Ishikawa (cell line): ENCODE data around the gene TRIP10.

Experiments used
- CEBPB ChIP-seq: IDR thresholded peaks from 2 replicates; pipeline ENCODE4 v1.6.1; 2012
- CREB1 ChIP-seq: IDR thresholded peaks from 2 replicates; pipeline ENCODE4 v1.6.1; 2012; ENCODE audit warnings: low read depth
- EGR1 ChIP-seq: IDR thresholded peaks from 2 replicates; pipeline ENCODE4 v1.6.1; 2012
- EP300 ChIP-seq: IDR thresholded peaks from 2 replicates; pipeline ENCODE4 v1.6.1; 2012; ENCODE audit warnings: borderline replicate concordance
- FOXM1 ChIP-seq: IDR thresholded peaks from 2 replicates; pipeline ENCODE4 v1.6.1; 2012; ENCODE audit warnings: low read depth, borderline replicate concordance
- MAX ChIP-seq: IDR thresholded peaks from 2 replicates; pipeline ENCODE4 v1.6.1; 2012
- RAD21 ChIP-seq: IDR thresholded peaks from 2 replicates; pipeline ENCODE4 v1.6.1; 2012; ENCODE audit warnings: low read depth
- REST ChIP-seq: IDR thresholded peaks from 2 replicates; pipeline ENCODE4 v1.6.1; 2012; ENCODE audit warnings: low read depth, mild to moderate bottlenecking
- TAF1 ChIP-seq: IDR thresholded peaks from 2 replicates; pipeline ENCODE4 v1.6.1; 2012; ENCODE audit warnings: low read depth, mild to moderate bottlenecking
- USF1 ChIP-seq: IDR thresholded peaks from 2 replicates; pipeline ENCODE4 v1.6.1; 2012
- YY1 ChIP-seq: IDR thresholded peaks from 2 replicates; pipeline ENCODE4 v1.6.1; 2012; ENCODE audit warnings: low read depth
- ZBTB7A ChIP-seq: IDR thresholded peaks from 2 replicates; pipeline ENCODE4 v1.6.1; 2012; ENCODE audit warnings: low read depth

- no peak for TF ChIP-seq MAX
- no peak for TF ChIP-seq CEBPB
- TF ChIP-seq EP300, result no peak
- TF ChIP-seq ZBTB7A, result no peak
- no peak for TF ChIP-seq YY1
- no peak for TF ChIP-seq RAD21
- no peak for TF ChIP-seq CREB1
- no peak for TF ChIP-seq EGR1
- no peak for TF ChIP-seq REST
- TF ChIP-seq TAF1, result no peak
- TF ChIP-seq USF1, result no peak
- no peak for TF ChIP-seq FOXM1
Observed at GRCh38 chr19:6696239-6696820, 43.1 kb upstream of the TRIP10 start.
